Measurements from ENCODE around the gene NFKBIL1.
"Not testable (repeated sequence)": the region's sequence is repeated elsewhere in the genome, so short reads cannot be mapped to it uniquely, and the experiment has no call there.

The NFKBIL1 gene

DNA sequence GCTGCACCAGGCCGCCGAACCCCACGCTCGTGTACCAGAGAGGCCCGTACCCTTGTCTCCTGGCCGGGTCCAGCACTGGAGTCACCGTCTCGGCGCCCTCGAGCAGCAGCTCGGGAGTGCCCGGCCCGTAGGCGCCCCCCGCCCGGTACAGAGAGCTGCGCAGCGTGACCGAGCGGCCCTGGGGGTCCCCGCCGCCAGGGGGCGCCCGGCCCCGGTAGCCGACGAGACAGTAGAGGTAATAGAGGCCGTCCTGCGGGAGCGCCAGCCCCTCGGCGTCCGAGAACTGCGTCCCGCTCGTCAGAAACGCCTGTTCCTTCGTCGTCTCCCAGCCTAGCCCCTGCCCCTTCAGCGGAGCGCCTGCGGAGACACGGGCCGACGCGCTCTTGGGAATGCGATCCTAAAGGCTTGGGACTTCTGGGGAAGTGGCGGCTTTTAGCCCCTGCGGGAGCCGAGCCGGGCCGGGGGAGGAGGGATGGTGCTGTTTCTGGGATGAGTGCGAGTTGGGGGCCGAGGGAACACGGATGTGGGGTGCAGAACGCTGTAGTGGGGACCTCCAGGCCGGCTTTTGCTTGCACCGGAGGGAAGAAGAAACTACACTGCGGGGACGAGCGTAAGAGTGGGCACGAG is 33.5 kb downstream of the NFKBIL1 start:
- DNase-seq (ENCODE audit: low read depth), result peak; percentile 91

DNA sequence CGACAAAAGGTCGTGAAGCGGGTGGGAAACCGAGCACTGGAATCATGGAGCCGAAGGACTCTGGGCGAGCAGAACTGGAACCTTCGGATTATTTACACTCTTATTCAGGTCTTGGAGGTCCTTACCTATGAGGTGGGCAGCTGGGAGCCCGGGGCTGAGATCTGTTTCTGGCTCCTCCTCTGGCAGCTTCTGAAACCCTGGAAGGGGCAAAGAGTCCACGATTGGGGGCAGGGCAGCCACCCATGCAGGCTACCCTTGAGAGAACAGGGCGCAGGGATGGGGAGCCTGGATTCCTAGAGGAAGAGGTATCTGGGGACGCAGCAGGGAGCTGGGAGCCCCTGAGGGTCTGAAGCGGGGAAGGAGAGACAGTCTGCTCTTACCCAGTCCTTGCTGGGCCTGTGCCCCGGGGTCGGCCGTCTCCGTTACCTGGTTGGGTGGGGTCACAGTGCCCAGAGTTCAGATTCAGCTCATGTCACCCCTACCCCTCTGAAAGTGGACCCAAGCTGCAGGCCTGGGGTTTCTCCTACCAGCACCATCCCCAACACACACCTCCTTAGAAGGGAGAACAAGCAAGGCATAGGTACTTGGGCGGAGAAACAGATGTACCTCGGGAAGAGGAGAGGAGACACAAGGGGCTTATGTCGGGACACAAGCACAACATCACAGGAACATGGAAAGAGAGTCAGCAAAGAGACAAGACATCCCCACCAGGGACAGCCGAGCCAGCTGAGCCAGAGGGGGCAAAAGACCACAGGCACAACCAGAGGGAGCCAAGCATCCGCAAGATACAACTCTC is 34.2 kb downstream of the NFKBIL1 start:
- peak; percentile 25 for DNase-seq (ENCODE audit: low read depth)

DNA sequence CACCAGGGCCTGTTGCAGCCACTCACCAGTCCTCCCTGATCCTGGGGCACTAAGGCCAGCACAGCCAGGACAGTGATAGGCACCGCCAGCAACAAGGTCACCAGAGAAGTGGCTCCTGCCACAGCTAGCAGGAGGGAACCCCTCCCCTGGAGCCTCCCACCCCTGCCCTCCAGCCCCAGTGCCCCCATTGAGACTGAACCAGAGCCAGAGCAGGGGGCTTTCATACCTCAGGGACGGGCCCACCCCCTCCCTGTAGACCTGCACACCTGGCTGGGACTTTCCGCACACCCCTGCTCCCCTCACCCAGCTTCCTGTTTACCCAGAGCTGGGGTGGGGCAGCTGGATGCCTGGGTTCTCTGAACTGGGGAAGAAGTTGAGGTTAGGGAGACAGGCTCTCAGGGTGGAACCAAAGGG is 34.8 kb downstream of the NFKBIL1 start, which contains the start of gene LTB:
Gene LTB (minus strand): TSS at position 195 of the 414 bp plus-strand sequence. CDS start 7 bp downstream, at position 188.
- DNase-seq (ENCODE audit: low read depth), result peak; percentile 58

DNA sequence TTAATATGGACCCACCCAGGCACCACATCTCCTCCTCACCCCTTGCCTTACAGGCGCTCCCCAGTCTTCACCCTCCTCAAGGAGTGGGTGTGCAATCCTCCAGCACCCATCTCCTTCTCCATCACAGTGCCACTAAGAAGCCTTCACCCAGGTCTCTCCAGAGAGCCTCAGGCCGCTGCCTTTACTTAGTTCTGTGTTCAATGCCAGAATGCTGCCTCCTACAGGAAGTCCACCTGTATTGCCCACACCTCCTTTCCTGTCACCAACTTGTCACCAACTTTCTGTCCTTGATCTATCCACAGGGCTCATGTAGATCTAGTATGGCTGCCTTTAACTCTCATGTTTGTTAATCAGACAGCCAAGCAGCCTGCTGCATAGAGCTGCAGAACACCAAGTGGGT is 38.1 kb downstream of the NFKBIL1 start:
- DNase-seq (ENCODE audit: low read depth), result no peak

DNA sequence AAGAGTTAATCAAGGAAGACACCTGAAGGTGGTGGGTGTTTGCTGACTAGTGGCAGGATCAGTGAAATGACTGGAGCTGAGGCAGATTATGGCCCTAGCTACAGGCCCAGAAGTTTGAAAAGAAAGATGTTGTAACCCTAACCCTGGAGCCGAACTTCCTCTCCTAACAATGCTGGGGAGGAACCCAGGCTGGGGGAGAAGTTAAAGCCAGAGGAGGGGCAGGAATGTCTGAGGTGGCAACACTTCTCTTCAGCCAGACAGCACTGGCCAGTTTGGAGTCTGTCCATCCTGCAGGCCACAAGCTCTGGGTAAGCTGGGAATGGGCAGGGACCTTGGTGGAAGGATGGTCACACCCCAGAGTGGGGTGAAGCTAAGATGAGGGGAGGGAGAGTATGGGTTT is 38.6 kb downstream of the NFKBIL1 start, which contains the start of gene LST1:
Gene LST1 (plus strand): TSS at position 270 of the 400 bp plus-strand sequence. CDS start 1,023 bp downstream, outside the sequence.
- DNase-seq (ENCODE audit: low read depth), result no peak

DNA sequence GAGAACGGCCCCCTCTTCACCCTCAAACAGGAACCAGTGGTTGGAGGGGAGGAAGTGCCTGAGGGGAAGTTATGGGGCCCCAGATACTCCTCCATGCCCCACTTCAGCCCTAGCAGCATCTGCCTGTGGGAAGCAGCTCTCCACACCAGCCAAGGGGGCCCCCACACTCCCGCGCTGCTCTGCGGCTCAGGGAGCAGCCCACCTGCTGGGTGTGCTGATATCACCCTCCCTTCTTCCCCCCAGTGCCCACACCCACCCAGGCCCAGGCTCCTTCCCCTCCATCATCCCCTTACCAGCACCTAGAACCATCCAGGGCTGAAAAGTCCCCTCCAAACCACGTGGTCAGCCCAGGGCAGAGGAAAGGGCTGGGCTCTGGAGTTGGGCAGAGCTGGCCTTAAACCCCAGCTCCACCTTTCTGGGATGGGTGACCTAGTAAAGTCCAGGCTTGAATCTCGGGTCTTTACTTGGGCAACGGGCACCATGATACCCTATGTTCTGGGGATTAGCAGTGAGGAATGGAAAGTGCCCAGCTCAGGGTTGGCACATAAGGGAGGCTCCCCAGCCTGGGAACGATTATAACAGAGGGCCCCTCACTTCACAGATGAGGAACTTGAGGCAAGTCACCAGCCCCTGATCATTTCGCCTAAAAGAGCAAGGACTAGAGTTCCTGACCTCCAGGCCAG is 39.3 kb downstream of the NFKBIL1 start:
- no peak for DNase-seq (ENCODE audit: low read depth)

DNA sequence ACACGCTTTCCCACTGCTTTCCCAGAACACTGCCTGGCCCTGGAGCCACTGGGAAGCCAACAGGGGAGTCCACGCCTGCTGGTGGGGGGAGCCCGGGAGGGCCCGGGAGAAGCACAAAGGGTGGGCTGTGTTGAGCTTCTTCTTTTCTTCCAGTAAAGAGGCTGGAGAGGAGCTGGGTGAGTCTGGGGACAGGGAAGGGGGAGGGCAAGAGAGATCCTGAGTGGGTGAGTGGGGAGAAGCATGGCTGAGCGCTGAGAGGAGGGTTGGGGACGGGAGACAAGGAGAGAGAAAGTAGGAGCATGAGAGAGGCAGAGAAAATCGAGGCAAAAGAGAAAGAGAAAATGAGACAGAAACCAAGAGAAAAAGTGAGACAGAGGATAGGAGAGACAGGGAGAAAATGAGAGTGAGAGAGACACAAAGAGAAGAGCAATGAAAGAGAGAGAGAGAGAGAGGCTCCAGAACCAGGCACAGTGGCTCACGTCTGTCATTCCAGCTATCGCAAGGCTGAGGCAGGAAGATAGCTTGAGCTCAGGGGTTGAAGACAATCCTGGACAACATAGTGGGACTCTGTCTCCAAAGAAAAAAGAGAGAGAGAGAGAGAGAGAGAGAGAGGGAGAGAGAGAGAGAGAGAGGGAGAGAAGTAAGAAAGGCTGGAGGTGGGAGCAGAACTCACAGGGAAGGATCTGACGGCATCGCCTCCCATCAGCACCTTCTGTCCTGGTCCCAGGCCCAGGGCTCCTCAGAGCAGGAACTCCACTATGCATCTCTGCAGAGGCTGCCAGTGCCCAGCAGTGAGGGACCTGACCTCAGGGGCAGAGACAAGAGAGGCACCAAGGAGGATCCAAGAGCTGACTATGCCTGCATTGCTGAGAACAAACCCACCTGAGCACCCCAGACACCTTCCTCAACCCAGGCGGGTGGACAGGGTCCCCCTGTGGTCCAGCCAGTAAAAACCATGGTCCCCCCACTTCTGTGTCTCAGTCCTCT is 40.7 kb downstream of the NFKBIL1 start:
- DNase-seq (ENCODE audit: low read depth), result no peak

DNA sequence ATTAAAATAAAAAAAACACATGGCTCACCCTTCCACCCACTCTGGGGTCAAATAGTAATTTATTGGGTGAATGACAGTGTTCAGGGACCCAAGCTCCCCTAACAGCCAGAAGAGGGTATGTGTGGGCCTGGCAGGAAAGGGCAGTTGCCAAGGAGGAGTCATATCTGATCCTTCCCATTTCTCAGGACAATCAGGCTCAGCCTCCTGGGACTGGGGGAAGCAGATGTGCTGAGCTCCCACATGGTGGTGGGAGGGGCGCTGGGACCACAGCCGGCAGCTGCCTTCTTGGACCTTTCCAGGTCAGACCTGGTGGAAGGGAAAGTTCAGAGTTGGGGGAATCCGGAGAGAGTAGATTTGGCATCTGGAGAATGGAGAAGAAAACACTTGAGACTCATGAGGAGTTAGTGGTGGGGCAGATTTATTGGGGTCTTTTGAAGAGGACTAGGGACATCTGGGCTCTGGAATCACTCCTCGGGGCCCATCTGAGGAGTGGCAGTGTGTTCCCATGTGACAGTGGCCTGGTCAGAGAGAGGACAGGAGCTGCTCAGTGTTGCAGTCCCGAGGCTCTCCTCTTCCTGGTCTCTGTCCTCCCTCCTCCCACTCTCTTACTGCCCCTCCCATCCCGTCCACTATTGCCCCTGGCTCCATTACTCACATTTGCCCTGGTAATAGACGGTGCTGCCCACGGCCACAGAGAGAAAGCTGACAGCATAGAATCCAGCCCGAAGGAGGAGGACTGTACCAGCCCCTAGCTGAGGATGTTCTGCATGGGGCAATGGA is 41.7 kb downstream of the NFKBIL1 start:
- no peak for DNase-seq (ENCODE audit: low read depth)

DNA sequence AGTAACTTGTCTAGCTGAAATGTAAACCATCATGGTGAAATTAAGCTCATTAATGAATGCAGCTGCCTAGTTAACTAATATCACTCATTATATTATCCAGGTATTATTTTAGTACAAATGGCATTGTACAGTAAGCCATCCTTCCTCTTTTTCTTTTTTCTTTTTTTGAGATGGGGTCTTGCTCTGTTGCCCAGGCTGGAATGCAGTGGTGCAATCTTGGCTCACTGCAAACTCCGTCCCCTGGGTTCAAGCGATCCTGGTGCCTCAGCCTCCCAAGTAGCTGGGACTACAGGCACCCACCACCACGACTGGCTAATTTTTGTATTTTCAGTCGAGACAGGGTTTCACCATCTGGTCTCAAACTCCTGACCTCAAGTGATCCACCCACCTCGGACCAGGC is 43.3 kb downstream of the NFKBIL1 start:
- not testable (repeated sequence) for DNase-seq (ENCODE audit: low read depth)

DNA sequence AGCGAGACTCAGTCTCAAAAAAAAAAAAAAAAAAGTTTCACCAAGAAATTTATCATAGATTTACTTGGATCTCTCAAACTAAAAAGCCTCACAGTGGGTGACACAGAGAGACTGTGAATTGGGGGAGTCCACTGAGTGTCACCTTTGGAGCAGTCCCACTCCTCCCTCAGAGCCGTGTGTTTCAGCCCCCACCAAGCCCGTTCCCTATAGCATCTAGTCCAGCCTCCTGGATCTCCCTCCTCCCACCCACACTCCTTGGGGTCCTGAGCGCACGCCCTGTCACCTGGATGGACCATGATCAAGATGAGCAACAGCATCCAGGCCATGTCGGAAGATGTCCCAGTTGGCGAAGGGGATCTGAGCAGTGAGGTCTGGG is 45.0 kb downstream of the NFKBIL1 start:
- no peak for DNase-seq (ENCODE audit: low read depth)

DNA sequence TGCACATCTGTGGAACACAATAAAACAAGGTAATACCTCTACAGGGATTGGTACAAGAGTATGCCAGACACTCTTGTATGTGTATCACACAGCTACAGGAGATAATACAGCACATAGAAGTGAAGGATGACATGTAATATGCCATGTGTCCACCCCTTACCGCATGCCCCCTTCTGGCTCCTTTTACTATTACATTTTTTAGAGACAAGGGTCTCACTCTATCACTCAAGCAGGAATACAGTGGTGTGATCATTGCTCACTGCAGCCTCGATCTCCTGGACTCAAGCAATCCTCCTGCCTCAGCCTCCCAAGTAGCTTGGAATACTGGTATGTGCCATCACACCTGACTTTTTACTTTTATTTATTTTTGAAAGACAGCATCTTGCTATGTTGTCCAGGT is 49.6 kb downstream of the NFKBIL1 start:
- no peak for DNase-seq (ENCODE audit: low read depth)

DNA sequence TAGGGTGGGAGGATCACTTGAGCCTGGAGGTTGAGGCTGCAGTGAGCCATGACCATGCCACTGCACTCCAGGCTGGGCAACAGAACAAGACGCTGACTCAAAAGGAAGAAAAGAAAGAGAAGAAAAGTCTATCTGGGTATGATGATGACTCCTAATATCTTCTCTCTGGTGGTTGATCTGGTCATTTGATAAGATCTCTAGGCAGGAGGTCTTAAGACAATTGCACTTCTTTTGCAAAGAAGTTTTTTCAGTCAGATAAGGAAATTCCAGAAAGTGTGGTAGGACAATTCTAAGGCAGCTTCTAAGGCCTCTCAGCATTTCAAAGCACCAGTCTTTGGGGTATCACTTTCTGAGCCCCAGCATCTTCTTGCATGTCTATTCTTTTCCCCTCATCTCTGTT is 59.9 kb downstream of the NFKBIL1 start:
- DNase-seq (ENCODE audit: low read depth), result no peak

Data from activated T-cell treated with anti-CD3 and anti-CD28 coated beads for 1 hour (primary cell).